ENCODE data around the gene MTA1.

MTA1 gene

GRCh38 chr14:105410642-105411016 is 9.0 kb upstream of the MTA1 start:
- no peak for DNase-seq (ENCODE audit: low read depth)

- no peak for DNase-seq (ENCODE audit: low read depth)
Observed at GRCh38 chr14:105411017-105411941, 8.3 kb upstream of the MTA1 start.

GRCh38 chr14:105411985-105412770 is 7.4 kb upstream of the MTA1 start:
- no peak for DNase-seq (ENCODE audit: low read depth)

DNA sequence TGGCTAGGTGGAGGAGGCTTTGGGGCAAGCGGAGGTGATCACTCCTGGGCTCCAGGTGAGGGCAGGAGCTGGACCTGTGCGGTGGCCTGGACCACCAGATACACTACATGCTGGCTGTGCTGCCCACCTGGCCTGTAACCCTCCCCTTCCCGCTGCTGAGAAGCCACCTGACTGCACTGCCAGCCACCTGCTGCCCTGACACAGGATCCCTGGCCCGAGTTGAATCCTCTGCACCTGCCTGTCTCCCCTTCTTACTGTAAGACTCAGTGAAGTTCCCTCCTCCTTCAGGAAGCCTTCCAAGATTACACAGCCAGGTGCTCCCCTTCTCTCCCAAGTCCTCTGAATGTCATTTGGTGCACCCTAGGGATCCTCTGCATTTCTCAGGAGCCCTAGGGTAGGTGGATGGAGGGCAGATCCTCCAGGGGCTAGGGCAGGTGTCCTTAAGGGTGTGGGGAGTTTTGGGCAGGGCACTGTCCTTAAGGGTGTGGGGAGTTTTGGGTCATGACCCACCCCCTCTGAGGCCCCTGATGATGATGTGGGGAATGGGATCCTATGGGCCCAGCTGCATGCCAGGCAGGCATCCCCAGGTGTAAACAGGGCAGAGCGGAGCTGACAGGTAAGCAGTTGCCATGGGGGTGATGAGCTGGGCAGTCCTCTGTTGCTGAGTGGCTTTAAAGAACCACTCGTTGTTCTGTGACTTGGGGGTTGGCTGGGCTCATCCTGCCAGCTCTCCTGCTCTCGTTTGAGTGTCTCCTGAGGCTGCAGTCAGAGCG is 6.7 kb upstream of the MTA1 start:
- DNase-seq (ENCODE audit: low read depth), result no peak

GRCh38 chr14:105413544-105413886 is 6.1 kb upstream of the MTA1 start:
- no peak for DNase-seq (ENCODE audit: low read depth)

- peak; percentile 78 for DNase-seq (ENCODE audit: low read depth)
Observed at GRCh38 chr14:105414456-105415371, 4.9 kb upstream of the MTA1 start.

DNA sequence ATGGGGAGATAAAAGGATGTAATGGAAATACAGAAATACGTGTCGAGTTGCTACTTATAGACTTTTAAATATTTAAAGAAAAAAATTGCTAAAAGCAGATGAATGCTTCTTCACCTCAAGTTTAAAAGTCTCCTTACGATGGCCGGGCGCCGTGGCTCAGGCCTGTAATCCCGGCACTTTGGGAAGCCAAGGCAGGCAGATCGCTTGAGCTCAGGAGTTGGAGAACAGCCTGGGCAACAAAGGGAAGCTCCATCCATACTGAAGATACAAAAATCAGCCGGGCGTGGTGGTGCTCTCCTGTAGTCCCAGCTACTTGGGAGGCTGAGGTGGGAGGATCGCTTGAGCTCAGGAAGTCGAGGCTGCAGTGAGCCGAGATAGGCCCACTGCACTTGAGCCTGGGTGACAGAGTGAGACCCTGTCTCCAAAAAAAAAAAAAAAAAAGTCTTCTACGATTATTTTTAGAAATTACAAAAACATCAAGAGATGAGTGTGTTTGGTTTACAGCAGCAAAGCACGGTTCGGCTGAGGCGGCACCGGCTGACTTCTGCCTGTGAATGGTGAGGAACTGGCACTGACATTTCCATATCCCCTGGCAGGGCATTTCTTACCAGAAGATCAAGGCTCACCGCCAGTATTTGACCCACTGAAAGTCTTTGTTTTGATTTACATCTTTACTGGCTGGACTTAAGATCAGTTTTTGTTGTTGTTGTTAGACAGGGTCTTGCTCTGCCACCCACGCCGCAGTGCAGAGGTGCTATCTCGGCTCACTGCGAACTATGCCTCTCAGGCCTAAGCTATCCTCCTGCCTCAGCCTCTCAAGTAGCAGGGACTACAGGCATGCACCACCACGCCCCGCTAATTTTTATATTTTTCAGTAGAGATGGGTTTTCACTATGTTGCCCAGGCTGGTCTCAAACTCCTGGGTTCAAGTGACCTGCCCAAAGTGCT is 3.9 kb upstream of the MTA1 start:
- no peak for DNase-seq (ENCODE audit: low read depth)

- DNase-seq (ENCODE audit: low read depth), result no peak
Observed at GRCh38 chr14:105416671-105417070, 3.0 kb upstream of the MTA1 start.

DNA sequence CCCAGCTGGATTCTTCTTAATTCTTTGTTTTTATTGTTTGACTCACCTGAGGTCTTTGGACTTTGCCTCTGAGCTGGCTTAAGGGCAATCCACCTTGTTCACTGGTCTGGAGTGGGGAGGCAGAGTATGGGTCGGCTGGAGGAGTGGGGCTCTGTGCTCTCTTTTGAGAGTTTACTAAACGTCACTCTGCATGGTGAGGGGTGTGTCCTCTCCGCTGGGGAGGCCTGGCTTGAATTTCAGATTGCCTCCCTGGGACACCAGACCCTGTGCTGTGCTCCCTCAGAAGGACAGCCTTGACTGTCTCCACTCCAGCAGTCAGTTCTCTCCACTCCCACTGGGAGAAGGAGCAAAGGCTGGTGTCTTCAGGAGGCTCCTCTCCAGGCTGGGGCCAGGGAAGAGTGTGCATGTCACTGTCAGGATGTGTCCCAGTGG is 1.9 kb upstream of the MTA1 start:
- DNase-seq (ENCODE audit: low read depth), result no peak

DNA sequence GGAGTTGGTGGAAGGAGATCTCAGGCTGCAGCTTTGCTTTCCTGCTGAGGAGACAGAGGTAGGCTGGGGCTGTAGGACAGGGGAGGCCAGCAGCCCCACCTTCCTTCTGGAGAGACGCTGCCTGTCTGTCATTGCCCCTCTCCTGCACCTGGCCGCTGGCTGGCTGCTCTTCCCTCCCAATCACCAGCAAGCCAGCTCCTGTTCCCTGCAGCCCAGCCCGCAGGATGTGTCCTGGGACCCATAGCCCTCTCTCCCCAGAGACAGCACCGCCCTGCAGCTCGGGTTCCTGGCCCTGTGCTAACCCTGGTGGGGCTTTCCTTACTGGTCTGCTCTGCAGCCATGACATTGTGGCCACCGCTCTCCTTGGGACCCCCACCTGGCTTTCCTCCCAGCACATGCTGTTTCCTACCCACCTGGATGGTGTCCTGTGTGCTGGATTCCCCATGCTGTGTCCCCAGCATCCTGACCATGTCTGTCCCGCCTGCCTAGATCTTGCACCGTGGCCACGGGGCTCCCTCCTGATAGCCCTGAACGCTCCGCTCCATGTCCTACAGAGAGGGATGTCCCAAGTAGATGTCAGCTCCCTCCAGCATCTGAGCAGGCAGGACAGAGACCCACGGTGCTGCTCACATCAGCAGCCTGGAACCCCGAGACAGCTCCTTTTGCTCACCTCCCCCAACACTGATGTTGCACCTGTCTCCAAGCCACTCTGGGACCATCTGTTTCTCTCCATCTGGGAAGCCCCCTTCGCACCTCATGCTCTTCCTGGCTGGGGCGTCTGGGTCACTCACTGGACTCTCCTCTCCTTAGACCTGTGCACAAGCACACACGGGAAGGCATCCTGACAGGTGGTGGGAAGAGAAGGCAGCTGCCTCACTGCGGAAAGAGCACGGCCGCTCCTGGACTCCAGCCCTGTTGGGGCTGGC is 1.1 kb upstream of the MTA1 start:
- DNase-seq (ENCODE audit: low read depth), result no peak

GRCh38 chr14:105420101-105420973 is 710 bp downstream of the MTA1 start:
- no peak for DNase-seq (ENCODE audit: low read depth)

DNA sequence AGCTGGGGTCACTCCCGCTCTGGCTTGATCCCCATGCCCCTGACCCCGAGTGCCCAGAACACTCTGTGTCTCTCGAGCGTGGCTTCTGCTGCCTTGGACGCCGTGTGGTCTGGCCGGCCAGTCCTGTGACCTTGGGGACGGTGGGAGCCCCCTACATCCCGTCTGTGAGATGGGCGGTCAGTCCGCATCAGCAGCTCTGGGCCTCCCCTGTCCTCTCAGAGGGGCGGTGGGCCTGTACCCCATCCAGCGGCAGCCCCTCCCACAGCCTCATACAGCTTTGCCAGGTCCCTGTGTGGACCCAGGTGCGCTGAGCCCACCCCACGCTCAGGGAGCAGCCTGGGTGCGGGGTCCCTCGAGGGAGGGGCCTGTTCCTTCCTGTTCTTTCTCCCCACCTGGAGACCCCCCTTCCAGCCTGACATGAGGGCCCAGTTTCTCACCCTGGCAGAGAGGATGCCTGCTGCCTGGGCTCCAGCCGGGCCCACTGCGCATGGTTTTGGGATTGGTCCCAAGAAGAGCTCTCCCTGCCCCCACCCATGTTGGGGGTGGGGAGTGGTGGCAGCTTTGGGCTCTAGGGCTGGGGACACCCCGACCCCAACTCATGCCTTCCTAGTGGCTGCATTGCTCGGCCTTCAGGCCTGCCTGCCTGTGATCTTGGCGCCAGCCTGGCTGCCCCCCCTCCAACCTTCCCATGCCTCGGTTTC is 1.5 kb downstream of the MTA1 start:
- no peak for DNase-seq (ENCODE audit: low read depth)

DNA sequence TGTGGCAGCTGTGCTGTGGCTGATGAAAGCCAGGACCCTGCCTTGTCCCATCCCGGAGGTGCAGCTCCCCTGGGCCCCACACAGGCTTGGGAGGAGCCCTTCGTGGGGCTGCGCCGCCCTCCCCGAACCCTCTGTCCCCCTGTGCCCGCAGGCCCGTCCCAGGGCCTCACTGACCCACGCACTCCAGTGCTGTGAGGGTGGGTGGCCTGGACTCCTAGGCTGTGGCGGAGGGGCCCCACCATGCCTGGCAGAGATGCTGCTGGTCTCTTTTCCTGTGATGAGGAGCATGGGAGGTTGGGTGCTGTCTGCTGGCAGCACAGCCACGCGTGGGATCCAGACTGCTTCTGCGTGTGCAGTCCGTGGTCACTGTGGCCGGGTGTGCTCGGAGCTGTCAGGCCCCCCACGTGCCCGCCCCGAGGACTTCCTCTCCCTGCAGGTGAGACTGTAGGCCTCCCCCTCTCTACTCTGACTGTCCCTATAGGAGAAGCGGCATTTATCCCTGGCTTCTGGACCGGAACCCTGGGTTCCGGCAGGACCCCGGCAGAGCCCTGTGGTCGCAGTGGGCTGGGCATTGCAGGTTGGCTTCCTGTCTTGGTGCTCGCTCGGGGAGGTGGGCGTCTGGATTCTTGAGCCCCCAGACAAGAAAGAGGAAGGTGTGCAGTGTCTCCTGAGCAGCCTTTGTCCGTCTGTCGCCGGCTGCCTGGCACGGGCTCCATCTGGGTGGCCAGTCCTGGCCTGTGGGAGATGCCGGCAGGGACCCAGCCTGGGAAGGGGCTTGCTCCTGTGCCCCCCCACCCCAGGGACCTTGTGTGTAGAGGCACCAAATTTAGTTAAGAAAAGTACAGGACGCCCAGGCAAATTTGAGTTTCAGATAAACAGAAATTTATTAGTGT is 2.3 kb downstream of the MTA1 start:
- DNase-seq (ENCODE audit: low read depth), result no peak

DNA sequence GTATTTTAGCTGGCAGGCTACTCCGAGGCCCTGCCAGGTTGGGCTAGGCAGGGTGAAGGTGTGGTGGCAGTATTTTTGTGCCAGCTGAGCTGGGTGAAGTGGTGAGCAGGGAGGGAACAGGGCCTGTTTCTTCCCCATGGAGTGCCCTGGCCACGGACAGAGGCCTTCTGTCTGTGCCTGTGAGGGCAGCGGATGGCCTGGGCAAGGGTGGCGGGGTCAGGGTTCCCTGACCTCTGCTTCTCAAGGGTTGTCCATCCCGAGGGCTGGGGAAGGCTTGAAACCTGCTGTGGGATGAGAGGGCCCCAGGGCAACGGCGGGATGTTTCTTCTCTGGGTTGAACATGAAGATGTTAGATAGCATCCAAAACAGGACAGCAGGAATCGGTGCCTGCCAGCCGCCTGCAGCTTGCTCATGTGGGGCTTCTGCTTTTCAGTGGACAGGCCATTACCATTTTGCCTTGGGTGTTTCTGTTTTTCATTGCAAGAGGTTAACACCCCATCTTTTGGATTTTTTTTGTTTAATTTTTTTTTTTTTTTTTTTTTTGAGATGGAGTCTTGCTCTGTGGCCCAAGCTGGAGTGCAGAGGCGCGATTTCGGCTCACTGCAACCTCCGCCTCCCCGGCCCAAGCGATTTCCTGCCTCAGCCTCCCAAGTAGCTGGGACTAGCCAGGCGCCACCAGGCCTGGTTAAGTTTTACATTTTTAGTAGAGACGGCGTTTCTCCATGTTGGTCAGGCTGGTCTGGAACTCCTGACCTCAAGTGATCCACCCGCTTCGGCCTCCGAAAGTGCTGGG is 3.3 kb downstream of the MTA1 start:
- DNase-seq (ENCODE audit: low read depth), result no peak

DNA sequence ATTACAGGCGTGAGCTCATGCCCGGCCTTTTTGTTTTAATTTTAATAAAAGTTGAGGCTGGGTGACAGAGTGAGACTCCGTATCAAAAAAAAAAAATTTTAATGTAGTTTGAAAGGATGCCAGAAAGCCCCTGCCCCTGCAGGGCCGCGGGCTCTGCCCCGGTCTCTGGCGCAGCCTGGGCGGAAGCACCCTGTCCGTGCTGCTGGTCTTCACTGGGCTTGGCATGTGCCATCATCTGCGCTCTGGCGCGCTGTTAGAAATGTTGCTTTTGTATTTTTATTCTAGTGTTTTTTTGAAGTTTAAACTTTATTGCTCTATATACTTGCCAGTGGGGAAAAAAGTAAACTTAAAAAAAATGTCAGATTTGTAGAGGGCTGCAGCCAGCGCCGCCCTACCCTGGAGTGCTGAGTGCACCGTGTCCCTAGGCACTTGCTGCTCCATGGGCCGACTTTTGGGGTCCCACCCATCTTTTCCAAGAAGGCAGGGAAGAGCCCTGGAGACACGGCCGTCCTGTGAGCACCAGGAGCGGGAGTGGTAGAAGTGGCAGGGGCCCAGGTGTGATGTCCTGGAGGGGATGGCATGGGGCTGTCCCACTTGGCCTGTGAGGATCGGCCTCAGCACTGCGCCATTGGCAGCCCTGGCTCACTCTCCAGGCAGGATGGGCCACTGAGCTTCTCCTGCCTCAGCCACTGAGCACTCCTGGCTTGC is 4.0 kb downstream of the MTA1 start:
- no peak for DNase-seq (ENCODE audit: low read depth)
